ENCODE results near the gene COG6. TPM values are rescaled to one million over a fixed set of nuclear protein-coding genes. Genes with fewer than 3 reads are reported as not detected.
A peak's percentile ranks its signal among the peaks of the same experiment; 100 is the strongest.

Gene COG6
- total RNA-seq, 1 donor from 2014 or later, result 67.0 TPM

- Mint-ChIP-seq H3K4me3 (ENCODE audit: unreplicated experiment) (no peak overlapping the region), H3K9me3 (ENCODE audit: unreplicated experiment) (no peaks in the 10 kb centered on the region), H3K27ac (ENCODE audit: unreplicated experiment) (no peak overlapping the region), H3K27me3 (ENCODE audit: low read depth, unreplicated experiment) (no peaks in the 10 kb centered on the region), H3K36me3 (ENCODE audit: low read depth, unreplicated experiment) (no peaks in the 10 kb centered on the region), H3K4me1 (ENCODE audit: low read depth, unreplicated experiment) (peaks cover 11% of the 10 kb centered on the region)
- Histone ChIP-seq H3K79me2 (ENCODE audit: insufficient read depth, low read length) (no peaks in the 10 kb centered on the region), H3K9ac (ENCODE audit: low read length) (no peak overlapping the region), H3K36me3 (ENCODE audit: insufficient read depth, low read length) (peaks cover 10% of the 10 kb centered on the region), H3K27ac (ENCODE audit: low read depth, low read length) (no peak overlapping the region), H3K9me3 (ENCODE audit: insufficient read depth, low read depth, low read length) (no peaks in the 10 kb centered on the region), H3K4me3 (ENCODE audit: insufficient read depth, low read depth, low read length) (no peak overlapping the region), H3K4me2 (ENCODE audit: low read length) (no peak overlapping the region), H2AFZ (ENCODE audit: low read depth, low read length) (no peak overlapping the region), H4K20me1 (ENCODE audit: insufficient read depth, low read length) (no peaks in the 10 kb centered on the region), H3K4me1 (ENCODE audit: insufficient read depth, low read length) (no peaks in the 10 kb centered on the region), H3K27me3 (ENCODE audit: insufficient read depth, low read length) (no peaks in the 10 kb centered on the region)
- FAIRE-seq, result no peak
- TF ChIP-seq, protein P1, sequence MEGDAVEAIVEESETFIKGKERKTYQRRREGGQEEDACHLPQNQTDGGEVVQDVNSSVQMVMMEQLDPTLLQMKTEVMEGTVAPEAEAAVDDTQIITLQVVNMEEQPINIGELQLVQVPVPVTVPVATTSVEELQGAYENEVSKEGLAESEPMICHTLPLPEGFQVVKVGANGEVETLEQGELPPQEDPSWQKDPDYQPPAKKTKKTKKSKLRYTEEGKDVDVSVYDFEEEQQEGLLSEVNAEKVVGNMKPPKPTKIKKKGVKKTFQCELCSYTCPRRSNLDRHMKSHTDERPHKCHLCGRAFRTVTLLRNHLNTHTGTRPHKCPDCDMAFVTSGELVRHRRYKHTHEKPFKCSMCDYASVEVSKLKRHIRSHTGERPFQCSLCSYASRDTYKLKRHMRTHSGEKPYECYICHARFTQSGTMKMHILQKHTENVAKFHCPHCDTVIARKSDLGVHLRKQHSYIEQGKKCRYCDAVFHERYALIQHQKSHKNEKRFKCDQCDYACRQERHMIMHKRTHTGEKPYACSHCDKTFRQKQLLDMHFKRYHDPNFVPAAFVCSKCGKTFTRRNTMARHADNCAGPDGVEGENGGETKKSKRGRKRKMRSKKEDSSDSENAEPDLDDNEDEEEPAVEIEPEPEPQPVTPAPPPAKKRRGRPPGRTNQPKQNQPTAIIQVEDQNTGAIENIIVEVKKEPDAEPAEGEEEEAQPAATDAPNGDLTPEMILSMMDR (IDR thresholded peaks at IDR 0.05; ENCODE audit: insufficient read depth, low read depth, low read length), result no peak
- no peak for TF ChIP-seq EZH2 (IDR thresholded peaks at IDR 0.05; ENCODE audit: insufficient read depth, low read length)
- DNase-seq (ENCODE audit: low read depth), result peak; percentile 6
Observed at GRCh38 chr13:39692660-39693438, 37.4 kb downstream of the COG6 start.

DNA sequence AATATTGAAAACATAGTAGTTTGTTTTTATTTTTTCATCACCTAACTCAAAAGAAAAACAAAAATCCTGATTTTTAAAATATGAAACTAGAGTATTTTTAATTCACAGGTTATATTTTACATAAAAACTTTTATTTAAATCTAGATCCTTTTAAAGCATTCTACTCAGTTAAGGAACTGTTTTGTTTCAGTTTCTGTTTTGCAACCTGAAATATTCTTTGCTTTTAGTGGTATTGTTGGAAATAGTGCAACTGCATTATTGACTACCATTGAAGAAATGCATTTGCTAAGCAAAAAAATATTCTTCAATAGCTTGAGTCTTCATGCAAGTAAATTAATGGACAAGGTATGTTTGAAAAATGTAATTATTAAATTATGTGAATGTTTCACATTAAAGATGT lies 43.8 kb downstream of the COG6 start:
- H3K27ac ChIP-seq (ENCODE audit: low read depth, low read length), result no peak overlapping the region
- Mint-ChIP-seq H3K27ac (ENCODE audit: unreplicated experiment) (no peak overlapping the region), H3K4me1 (ENCODE audit: low read depth, unreplicated experiment) (peaks cover 2% of the 10 kb centered on the region), H3K4me3 (ENCODE audit: unreplicated experiment) (no peak overlapping the region), H3K9me3 (ENCODE audit: unreplicated experiment) (no peaks in the 10 kb centered on the region), H3K27me3 (ENCODE audit: low read depth, unreplicated experiment) (no peaks in the 10 kb centered on the region), H3K36me3 (ENCODE audit: low read depth, unreplicated experiment) (peaks cover 3% of the 10 kb centered on the region)
- peaks cover 9% of the 10 kb centered on the region for H3K36me3 ChIP-seq (ENCODE audit: insufficient read depth, low read length)
- H3K79me2 ChIP-seq (ENCODE audit: insufficient read depth, low read length), result no peaks in the 10 kb centered on the region
- no peaks in the 10 kb centered on the region for H4K20me1 ChIP-seq (ENCODE audit: insufficient read depth, low read length)
- H3K9me3 ChIP-seq (ENCODE audit: insufficient read depth, low read depth, low read length), result no peaks in the 10 kb centered on the region
- TF ChIP-seq, protein P1 (IDR thresholded peaks at IDR 0.05; ENCODE audit: insufficient read depth, low read depth, low read length), result no peak
- no peak for TF ChIP-seq EZH2 (IDR thresholded peaks at IDR 0.05; ENCODE audit: insufficient read depth, low read length)
- DNase-seq (ENCODE audit: low read depth) (no peak), FAIRE-seq (no peak)
- no peaks in the 10 kb centered on the region for H3K4me1 ChIP-seq (ENCODE audit: insufficient read depth, low read length)
- H2AFZ ChIP-seq (ENCODE audit: low read depth, low read length), result no peak overlapping the region
- H3K27me3 ChIP-seq (ENCODE audit: insufficient read depth, low read length), result no peaks in the 10 kb centered on the region
- H3K9ac ChIP-seq (ENCODE audit: low read length), result no peak overlapping the region
- no peak overlapping the region for H3K4me2 ChIP-seq (ENCODE audit: low read length)
- H3K4me3 ChIP-seq (ENCODE audit: insufficient read depth, low read depth, low read length), result no peak overlapping the region

GRCh38 chr13:39712626-39713025 lies 57.2 kb downstream of the COG6 start:
- H3K36me3 Mint-ChIP-seq (ENCODE audit: low read depth, unreplicated experiment), result peaks cover 36% of the 10 kb centered on the region
- peaks cover 6% of the 10 kb centered on the region for H3K9me3 Mint-ChIP-seq (ENCODE audit: unreplicated experiment)
- H3K27ac Mint-ChIP-seq (ENCODE audit: unreplicated experiment), result no peak overlapping the region
- no peak overlapping the region for H3K4me3 Mint-ChIP-seq (ENCODE audit: unreplicated experiment)
- Histone ChIP-seq H3K4me1 (ENCODE audit: insufficient read depth, low read length) (no peaks in the 10 kb centered on the region), H3K4me3 (ENCODE audit: insufficient read depth, low read depth, low read length) (no peak overlapping the region), H3K36me3 (ENCODE audit: insufficient read depth, low read length) (no peaks in the 10 kb centered on the region), H3K27ac (ENCODE audit: low read depth, low read length) (no peak overlapping the region), H3K27me3 (ENCODE audit: insufficient read depth, low read length) (no peaks in the 10 kb centered on the region), H2AFZ (ENCODE audit: low read depth, low read length) (no peak overlapping the region), H3K4me2 (ENCODE audit: low read length) (no peak overlapping the region), H3K9ac (ENCODE audit: low read length) (no peak overlapping the region), H3K79me2 (ENCODE audit: insufficient read depth, low read length) (no peaks in the 10 kb centered on the region), H3K9me3 (ENCODE audit: insufficient read depth, low read depth, low read length) (no peaks in the 10 kb centered on the region), H4K20me1 (ENCODE audit: insufficient read depth, low read length) (no peaks in the 10 kb centered on the region)
- DNase-seq (ENCODE audit: low read depth) (no peak), FAIRE-seq (no peak)
- H3K4me1 Mint-ChIP-seq (ENCODE audit: low read depth, unreplicated experiment), result no peaks in the 10 kb centered on the region
- no peak for TF ChIP-seq EZH2 (IDR thresholded peaks at IDR 0.05; ENCODE audit: insufficient read depth, low read length)
- TF ChIP-seq, protein P1 (IDR thresholded peaks at IDR 0.05; ENCODE audit: insufficient read depth, low read depth, low read length), result no peak
- no peaks in the 10 kb centered on the region for H3K27me3 Mint-ChIP-seq (ENCODE audit: low read depth, unreplicated experiment)

Data from astrocyte (in vitro differentiated cells and primary cell).